ENCODE measurements around the gene MSL1.

MSL1 gene, protein sequence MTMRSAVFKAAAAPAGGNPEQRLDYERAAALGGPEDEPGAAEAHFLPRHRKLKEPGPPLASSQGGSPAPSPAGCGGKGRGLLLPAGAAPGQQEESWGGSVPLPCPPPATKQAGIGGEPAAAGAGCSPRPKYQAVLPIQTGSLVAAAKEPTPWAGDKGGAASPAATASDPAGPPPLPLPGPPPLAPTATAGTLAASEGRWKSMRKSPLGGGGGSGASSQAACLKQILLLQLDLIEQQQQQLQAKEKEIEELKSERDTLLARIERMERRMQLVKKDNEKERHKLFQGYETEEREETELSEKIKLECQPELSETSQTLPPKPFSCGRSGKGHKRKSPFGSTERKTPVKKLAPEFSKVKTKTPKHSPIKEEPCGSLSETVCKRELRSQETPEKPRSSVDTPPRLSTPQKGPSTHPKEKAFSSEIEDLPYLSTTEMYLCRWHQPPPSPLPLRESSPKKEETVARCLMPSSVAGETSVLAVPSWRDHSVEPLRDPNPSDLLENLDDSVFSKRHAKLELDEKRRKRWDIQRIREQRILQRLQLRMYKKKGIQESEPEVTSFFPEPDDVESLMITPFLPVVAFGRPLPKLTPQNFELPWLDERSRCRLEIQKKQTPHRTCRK

DNA sequence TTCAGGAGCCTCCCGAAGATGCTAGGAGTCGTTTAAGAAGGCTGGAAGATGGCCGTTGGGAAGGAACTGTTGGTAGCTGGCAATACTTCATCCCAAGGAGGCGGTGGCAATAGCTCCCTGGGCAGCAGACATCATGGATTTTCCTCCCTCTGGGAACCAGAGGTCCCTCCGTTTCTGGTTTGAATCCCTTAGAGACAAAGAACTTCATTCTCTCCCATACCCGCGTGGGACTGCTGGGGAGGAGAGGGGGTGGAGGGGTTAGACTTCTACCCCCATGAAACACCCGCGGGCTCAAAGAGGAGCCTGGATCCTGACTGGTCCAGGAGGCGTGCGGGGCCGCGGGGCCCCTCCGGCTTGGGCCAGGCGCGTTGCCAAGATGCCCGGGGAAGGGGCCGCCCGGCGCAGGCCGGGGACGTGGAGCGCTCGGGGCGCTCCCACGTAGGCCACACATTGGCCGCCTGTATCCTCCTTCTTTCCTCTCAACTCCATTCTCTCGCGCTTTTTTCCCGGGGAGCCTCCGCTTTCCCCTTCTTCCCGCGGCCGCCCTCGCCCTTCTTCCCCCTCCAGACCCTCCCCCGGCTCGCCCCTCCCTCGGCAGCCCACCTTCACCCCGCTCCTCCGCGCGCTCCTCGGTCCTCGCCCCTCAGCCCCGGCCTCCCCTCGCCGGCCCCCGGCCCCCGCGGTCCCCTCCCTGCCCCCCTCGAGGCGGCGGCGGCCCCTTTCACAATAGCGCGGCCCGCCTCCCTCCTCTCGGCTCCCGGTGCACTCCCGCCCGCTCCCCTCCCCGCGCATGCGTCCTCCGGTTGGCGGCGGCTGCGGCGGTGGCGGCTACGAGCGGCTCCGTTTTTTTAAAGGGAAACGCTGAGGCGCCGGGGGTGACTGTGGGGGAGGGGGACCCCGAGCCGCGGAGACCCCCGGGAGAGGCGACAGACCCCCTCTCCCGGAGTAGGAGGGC is at the start of gene MSL1:
MSL1 (plus strand) TSS at position 791 of the 955 bp plus-strand sequence. CDS start 642 bp downstream, outside the sequence.
- DNase-seq (ENCODE audit: low read depth) = no peak

DNA sequence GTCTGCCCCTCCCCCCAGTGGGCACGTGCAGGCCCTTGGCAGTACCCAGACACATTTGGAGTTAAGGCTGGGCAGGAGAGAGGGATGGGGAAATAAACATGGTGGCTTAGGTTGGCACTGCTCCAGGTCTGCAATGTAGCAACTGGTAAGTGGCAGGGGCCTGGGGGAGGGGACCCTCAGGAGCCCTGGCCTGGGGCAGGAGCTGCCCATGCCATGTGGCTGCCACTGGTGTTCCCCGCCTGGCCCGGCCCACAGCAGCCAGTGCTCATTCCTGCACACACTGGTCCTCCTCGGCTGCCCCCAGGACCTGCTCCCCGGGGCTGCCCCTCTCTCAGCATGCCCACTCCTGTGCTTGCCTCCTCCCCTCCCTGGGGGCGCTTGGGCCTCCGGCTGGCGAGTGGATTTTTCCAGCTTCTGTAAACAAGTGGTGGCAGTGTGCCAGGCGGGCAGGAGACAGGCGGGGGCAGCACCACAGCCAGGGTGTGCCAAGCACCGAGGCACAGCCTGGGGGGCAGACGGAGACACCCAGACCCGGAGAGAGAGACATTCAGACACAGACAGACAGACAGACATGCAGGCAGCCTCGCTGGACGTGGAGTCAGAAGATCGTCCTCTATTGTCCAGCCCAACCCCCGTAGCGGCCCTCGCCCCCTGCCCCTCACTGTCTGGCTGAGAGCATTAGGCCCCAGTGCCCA is 49.6 kb upstream of the MSL1 start:
- DNase-seq (ENCODE audit: low read depth) = no peak

DNA sequence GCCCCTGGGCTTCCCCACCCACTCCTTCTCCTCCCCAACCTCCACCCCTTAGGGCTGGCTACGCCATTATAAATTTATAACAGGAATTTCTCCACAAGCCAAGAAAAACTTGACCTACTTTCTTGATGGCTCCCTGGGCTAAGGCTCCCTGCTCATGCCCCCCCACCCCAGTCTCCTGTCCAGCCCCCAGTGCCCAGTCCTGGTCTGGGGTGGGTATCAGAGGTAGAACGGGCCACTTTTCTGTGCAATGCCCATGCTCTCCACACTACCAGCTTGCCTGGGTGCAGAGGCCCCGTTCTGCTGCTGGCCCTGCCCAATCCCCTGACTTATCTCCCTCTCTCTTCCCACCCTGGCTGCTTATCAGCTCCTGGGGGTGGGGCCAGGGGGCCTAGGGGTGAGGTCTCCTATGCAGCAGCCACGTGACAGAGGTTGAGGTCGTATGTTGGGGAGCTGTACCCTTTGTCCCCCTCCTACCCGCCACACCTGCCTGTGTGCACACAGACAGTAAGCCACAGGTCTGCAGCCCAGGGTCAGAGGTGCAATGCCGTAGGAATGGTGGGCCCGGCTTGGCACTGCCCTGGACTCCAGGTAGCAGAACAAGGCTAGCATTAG is 48.9 kb upstream of the MSL1 start:
- no peak for DNase-seq (ENCODE audit: low read depth)

DNA sequence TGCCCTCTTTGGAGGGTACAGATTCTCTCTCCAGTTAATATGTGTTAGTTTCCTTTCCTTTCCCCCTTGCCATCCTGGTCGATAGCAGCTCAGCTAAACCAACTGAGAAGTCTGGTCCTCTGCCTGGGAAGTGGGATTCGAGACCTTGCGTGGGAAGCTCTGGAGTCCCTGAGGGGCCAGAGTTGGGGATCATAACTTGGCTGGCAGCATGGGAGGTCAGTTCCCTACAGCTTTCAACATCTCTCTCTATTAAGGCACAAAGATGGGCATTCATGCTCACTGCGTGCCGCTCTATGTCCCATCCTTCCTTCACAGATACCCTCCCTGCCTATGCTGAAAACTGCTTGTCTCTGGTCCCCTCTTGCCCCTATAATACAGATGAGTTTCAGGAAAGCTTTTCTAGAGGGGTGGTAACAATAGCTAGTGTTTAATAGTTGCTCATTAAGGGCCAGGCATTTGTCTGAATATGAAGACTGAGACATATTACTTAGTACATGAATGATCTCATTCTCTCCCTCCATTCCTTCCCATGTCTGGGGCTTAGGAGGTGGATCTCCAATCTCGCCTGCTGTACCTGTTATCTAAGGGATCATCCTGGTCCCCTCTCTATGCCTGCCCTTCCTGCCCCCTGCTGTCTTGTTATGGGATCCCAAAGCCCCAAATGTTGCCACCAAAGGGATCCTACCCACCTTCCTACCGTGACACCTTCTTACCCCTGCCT is 48.2 kb upstream of the MSL1 start:
- DNase-seq (ENCODE audit: low read depth) = no peak

DNA sequence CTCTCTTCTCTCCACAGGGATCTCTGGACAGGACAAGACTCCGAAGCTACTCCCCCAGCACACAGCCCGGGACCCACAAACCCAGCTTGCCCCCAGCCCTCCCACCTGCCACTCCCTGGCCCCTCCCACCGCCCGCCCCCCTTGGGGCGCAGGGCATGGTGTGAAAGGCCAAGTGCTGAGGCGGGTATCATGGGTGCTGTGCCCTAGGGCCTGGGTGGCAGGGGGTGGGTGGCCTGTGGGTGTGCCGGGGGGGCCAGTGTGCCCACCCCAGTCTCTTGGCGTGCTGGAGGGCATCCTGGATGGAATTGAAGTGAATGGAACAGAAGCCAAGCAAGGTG is 47.6 kb upstream of the MSL1 start:
- no peak for DNase-seq (ENCODE audit: low read depth)

DNA sequence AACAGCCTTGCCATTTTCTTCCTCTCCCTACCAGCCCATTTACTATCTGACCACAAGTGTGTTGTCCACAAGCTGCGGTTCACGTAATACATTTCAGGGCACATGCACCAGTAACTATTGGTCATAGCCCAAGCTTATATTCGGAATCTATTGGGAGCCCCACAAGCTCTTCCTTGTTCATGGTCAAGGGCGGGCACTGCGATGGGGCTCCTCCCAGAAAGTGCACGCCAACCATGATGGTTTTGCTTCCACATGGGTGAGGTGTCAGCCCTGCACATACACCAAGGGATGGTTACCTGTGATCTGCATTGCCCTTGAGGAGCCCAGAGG is 46.9 kb upstream of the MSL1 start:
- DNase-seq (ENCODE audit: low read depth) = no peak

DNA sequence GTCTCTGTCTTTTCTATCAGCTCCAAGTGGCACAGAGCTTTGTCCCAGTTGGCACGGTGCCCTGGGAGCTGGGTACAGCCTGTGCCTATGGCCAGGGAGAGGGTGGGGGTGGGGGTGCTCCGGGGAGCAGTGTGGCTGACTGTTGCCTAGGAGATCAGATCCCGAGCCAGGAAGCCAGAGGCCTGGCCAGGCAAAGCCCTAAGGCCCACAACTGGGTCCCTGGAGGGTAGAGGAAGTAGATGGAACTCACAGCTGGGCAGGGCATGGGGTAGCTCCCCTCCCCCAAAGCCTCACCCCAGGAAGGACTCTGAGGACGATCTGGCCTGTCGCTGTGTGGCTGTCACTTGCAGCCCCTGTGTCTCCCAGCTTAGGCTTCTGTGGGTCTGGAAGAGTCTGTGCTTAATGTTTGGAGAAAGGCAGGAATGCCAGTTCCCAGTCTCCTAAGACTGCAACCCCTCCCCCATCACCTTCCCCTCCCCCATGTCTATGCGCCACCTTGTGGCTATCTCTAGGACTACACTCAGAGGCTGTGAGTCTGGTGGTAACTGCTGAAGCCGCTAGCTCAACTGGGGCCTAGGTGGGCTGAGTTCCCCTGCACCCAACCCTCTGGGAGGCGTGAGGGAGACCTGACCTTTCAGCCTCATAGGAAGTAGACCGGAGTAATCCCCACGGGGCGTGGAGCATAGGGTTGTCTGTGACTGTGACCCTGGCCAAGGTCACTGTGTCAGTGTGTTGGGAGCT is 46.4 kb upstream of the MSL1 start:
- DNase-seq (ENCODE audit: low read depth) = no peak

DNA sequence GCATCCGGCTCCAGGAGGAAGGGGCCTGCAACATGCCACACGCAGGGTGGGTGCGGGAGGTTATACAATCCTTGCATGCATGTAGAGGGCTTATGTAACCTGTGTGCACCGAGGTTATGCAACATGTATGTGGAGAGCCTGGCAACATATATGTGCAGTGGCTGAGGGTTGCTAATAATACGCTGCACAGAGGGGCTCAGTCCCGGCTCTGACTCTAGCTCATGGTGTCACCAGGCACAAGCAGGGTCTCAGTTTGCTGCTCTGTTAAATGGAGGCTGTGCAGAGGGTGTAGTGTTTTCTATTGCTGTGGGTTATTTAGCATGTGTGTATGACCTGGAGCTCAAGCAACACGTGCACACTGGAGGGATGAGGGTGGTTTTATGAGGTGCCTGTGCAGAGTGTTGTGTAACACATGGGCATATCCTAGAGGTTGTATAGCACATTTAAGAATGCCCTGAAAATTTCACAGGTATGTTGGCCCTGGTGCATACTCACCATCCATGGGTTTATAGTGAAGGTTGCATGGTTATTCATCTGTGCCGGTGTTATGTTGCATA is 45.8 kb upstream of the MSL1 start:
- no peak for DNase-seq (ENCODE audit: low read depth)

DNA sequence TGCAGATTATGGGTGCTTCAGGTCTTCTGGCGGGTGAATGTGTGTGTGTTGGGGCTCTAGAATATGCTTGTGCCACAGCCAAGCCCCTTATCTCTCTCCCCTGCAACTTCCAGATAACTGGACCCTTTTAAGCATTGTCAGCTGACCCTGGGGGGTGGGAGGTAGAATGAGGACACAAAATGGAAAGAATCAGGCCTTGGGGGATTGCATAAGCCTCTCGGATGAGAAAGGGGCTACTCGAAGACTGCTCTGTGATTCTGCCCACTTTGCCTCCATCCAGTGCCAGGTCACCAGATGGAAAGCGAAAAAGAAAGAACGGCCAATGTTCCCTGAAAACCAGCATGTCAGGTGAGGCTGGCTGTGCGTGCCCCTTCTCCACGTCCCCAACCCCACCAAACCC is 45.2 kb upstream of the MSL1 start:
- no peak for DNase-seq (ENCODE audit: low read depth)

DNA sequence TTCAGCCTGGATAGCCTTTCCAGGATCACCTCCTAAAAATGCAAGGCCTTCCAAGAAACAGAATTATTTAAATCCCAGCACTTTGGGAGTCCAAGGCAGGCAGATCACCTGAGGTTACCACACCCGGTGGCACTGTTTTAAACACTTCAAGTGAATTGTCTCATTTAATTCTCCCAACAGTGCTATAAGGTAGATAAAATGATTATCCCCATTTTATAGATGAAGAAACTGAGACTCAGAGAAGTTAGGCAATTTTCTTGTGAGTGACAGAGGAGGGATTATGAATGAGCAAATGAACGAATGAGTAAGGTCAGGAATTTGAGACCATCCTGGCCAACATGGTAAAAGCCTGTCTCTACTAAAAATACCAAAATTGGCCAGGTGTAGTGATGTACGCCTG is 42.2 kb upstream of the MSL1 start:
- no peak for DNase-seq (ENCODE audit: low read depth)

DNA sequence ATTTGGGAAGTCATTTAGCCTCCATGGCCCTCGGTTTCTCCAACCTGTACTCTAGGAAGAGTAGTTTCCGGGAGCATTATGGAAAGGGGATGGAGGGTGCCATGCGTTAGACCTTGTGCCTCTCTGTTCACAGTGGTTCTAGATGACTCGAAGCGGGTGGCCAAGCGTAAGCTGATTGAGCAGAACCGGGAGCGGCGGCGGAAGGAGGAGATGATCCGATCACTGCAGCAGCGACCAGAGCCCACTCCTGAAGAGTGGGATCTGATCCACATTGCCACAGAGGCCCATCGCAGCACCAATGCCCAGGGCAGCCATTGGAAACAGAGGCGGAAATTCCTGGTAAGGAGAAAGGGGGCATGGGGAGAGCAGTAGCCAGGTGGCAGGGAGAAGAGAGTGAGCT is 37.3 kb upstream of the MSL1 start:
- no peak for DNase-seq (ENCODE audit: low read depth)

DNA sequence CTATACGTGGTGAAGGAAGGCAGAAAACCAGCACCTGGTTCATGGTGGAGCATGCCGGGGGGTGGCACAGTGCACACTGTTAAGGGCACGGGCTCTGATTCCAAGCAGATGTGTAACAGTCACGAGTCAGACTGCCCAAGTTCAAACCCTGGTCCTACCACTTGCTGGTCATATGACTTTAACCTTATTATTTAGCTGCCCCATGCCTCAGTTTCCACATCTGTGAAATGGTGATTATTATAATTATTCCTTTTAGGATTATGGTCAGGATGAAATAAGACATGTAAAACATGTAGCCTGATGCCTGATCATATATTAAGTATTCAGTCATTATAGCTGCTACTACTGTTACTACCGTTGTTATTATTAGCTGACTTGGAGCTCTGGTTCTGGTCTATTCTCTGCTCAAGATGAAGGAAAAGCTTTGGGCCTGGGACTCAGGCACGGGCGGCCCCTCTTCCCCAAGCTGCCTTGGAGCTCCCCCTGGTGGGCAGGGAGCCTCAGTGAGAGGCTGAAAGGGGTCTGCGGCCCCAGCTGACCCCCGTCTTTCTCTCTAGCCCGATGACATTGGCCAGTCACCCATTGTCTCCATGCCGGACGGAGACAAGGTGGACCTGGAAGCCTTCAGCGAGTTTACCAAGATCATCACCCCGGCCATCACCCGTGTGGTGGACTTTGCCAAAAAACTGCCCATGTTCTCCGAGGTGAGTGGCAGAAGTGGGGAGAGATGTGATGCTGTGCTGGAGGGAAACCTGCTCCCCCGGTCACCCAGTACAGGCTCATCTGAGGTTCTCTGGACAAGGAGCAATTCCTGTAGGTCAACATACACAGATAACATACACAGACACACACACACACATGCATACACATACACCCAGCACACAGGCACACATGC is 35.4 kb upstream of the MSL1 start:
- no peak for DNase-seq (ENCODE audit: low read depth)

DNA sequence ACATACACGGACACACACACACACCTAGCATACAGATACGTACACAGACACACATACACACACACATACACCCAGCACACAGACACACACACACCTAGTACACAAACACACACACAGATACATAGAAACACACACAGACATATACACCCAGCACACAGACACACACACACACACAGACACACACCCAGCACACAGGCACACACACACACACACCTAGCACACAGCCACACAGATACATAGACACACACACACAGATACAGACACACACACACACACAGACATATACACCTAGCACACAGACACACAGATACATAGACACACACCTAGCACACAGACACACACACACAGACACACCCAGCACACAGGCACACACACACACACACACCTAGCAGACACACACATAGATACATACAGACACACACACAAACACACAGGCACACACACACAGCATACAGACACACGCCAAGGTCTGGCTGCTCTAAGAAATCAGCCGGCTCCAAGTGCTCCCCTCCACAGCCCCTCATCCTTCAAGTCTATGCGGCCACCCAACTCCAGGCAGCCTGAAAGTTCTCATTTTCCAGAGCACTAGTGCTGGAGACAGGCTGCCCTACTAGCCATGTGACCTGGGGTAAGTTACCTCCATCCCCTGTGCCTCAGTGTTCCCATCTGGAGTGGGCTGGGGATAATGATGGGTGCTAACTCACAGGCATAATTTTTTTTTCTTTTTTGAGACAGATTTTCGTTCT is 34.5 kb upstream of the MSL1 start:
- no peak for DNase-seq (ENCODE audit: low read depth)

DNA sequence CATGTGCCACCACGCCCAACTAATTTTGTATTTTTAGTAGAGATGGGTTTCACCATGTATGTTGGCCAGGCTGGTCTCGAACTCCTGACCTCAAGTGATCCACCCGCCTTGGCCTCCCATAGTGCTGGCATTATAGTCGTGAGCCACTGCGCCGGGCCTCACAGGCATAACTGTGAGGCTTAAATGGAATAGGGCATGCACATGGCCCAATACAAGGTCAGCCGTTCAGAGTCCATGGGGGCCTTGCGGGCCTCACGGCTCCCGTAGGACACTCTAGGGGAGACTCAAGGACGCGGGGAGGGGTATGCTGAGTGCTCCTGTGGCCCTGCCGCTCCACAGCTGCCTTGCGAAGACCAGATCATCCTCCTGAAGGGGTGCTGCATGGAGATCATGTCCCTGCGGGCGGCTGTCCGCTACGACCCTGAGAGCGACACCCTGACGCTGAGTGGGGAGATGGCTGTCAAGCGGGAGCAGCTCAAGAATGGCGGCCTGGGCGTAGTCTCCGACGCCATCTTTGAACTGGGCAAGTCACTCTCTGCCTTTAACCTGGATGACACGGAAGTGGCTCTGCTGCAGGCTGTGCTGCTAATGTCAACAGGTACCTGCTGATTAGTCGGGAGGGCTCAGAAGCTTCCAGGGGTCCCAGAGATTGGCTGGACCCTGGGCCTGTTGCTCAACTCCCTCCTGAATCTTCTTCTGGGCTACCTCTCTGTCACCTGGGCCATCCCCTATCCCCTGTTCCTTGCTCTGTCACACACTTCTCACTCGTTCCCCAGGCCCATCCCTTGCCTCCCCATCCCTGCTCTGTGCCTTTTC is 33.7 kb upstream of the MSL1 start:
- no peak for DNase-seq (ENCODE audit: low read depth)

DNA sequence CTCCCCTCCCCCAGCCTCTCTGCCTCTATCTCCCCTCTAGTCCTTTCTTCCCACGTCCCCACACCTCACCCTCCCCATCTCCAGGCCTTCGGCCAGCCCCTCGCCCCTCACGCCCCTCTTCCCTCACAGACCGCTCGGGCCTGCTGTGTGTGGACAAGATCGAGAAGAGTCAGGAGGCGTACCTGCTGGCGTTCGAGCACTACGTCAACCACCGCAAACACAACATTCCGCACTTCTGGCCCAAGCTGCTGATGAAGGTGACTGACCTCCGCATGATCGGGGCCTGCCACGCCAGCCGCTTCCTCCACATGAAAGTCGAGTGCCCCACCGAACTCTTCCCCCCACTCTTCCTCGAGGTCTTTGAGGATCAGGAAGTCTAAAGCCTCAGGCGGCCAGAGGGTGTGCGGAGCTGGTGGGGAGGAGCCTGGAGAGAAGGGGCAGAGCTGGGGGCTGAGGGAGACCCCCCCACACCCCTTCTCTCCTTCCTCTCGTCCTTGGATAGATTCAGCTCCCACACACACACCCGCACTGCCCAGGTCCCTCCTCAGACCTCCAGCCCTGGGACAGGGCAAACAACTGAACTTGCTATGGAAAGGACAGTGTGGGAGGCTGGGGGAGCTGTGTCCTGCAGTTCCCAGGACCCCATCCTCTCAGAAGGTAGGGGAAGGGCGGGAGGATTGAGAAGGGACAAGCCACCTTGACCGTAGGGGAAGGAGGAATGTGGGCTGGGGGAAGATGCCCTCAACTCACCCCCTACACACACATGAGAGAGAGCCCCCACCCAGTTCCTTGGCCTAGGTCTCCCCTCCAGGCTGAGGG is 32.5 kb upstream of the MSL1 start:
- DNase-seq (ENCODE audit: low read depth) = no peak

DNA sequence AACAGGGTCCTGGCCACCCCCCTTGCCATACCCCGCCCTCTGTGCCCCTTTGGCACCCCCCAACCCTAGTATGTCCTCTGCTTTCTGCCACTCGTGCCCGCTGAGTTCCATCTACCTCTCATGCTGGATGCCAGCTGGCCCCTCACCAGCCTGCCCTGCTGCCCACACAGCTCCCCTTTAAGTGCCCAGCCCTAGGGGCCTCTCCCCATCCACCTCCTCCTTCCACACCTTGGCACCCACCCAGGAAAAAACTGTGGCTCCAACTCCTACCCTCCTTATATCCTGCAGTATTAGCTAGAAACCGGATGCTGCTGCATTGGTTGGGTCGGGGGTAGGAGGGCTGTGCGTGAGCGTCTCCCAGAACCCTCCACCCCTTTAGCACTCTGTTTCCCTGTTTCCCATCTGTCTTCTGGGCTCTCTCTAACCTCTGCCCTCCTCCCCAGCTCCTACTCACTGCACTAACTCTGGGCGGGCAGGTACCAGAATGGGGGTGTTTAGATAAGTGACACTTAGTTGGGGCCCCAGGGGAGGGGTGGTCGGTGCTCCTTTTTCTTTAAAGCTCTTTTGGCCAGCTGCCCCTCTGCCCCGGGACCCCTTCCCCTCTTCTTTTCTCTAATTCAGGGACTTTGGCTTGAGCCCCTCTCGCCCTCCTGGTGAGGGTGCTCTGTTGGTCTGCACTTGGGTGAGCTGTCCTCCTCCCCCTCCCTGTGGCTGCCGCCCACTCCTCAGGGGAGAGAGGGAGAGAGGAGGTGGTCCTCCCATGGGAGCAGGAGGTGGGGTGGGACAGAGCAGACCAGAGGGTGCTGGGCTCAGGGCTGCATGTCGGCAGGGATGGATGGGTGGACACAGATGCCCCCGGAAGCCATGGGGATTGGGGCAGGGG is 31.3 kb upstream of the MSL1 start:
- DNase-seq (ENCODE audit: low read depth) = no peak
